HUES6 (cell line): ENCODE data around the gene ATF7.
A peak's percentile ranks its signal among the peaks of the same experiment; 100 is the strongest.

ENCODE experiments used
- H3K27ac ChIP-seq: 2 replicates; pipeline ENCODE4 v1.7.0; 2013; ENCODE audit warnings: low read depth, mild to moderate bottlenecking, low read length, inconsistent platforms
- H3K27me3 ChIP-seq: 2 replicates; pipeline ENCODE4 v1.6.1; 2013; ENCODE audit warnings: low read length; ENCODE audit not compliant: control insufficient read depth, insufficient read depth
- H3K36me3 ChIP-seq: 2 replicates; pipeline ENCODE4 v1.6.1; 2013; ENCODE audit warnings: low read length; ENCODE audit not compliant: control insufficient read depth, insufficient read depth
- H3K4me1 ChIP-seq: 2 replicates; pipeline ENCODE4 v1.6.1; 2013; ENCODE audit warnings: low read length; ENCODE audit not compliant: control insufficient read depth, insufficient read depth
- H3K4me3 ChIP-seq: 2 replicates; pipeline ENCODE4 v1.5.1; 2013; ENCODE audit warnings: low read depth, low read length
- H3K9ac ChIP-seq: one replicate; pipeline ENCODE4 v1.6.1; 2013; ENCODE audit warnings: mild to moderate bottlenecking, low read length
- H3K9me3 ChIP-seq: 2 replicates; pipeline ENCODE4 v1.6.1; 2013; ENCODE audit warnings: low read depth, low read length; ENCODE audit not compliant: control insufficient read depth, insufficient read depth

Gene ATF7

GRCh38 chr12:53463802-53464560 is 162.2 kb downstream of the ATF7 start:
- H3K9ac ChIP-seq, result no peak overlapping the region
- H3K9me3 ChIP-seq, result no peaks in the 10 kb centered on the region
- peak overlapping the region; percentile 2; the same call in 1 of the 2 replicates for H3K27ac ChIP-seq
- peaks cover 100% of the 10 kb centered on the region for H3K36me3 ChIP-seq
- peaks cover 9% of the 10 kb centered on the region for H3K4me1 ChIP-seq
- no peaks in the 10 kb centered on the region for H3K27me3 ChIP-seq
- no peak overlapping the region for H3K4me3 ChIP-seq

GRCh38 chr12:53462935-53463334 is 163.2 kb downstream of the ATF7 start:
- H3K4me1 ChIP-seq, result peaks cover 9% of the 10 kb centered on the region
- peaks cover 100% of the 10 kb centered on the region for H3K36me3 ChIP-seq
- no peak overlapping the region for H3K27ac ChIP-seq

GRCh38 chr12:53461591-53461990 is 164.6 kb downstream of the ATF7 start:
- Histone ChIP-seq H3K27ac (no peak overlapping the region), H3K9ac (no peak overlapping the region), H3K4me3 (no peak overlapping the region), H3K4me1 (peaks cover 9% of the 10 kb centered on the region), H3K27me3 (no peaks in the 10 kb centered on the region), H3K36me3 (peaks cover 100% of the 10 kb centered on the region), H3K9me3 (no peaks in the 10 kb centered on the region)

More at GRCh38 chr12:53462935-53463334, 163.2 kb downstream of the ATF7 start:
- no peaks in the 10 kb centered on the region for H3K27me3 ChIP-seq
- H3K4me3 ChIP-seq, result no peak overlapping the region
- H3K9ac ChIP-seq, result no peak overlapping the region
- H3K9me3 ChIP-seq, result no peaks in the 10 kb centered on the region

GRCh38 chr12:53461059-53461458 is 165.1 kb downstream of the ATF7 start:
- Histone ChIP-seq H3K9ac (no peak overlapping the region), H3K36me3 (peaks cover 100% of the 10 kb centered on the region), H3K27ac (no peak overlapping the region)

GRCh38 chr12:53459097-53459496 is 167.1 kb downstream of the ATF7 start:
- Histone ChIP-seq H3K27me3 (no peaks in the 10 kb centered on the region), H3K9me3 (no peaks in the 10 kb centered on the region), H3K4me1 (peaks cover 16% of the 10 kb centered on the region), H3K9ac (no peak overlapping the region), H3K27ac (no peak overlapping the region), H3K4me3 (no peak overlapping the region), H3K36me3 (peaks cover 100% of the 10 kb centered on the region)

More at GRCh38 chr12:53461059-53461458, 165.1 kb downstream of the ATF7 start:
- Histone ChIP-seq H3K27me3 (no peaks in the 10 kb centered on the region), H3K9me3 (no peaks in the 10 kb centered on the region), H3K4me1 (peaks cover 9% of the 10 kb centered on the region), H3K4me3 (no peak overlapping the region)
